NCI-H510A (cell line): Measurements from ENCODE around the gene MAGI2.

Source experiments
- DNase-seq: peaks from one replicate; lab custom pipeline; 2025; lab: John Stamatoyannopoulos, UW

MAGI2 gene

DNA sequence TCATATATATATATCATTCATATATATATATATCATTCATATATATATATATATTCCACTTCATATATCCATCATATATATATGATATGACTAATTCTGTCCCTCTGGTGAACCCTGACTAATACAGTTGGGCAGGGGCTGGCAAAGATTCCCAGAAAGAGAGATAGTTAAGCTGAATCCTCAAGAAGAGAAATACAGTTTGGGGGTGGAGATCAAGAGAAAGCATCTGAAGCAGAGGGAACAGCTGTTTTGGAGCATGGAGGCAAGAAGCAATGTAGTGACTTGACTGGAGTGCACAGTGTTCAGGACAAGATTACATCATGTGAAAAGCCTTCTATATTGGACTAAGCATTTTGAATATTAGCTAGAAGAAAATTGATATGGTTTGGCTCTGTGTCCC lies 540.7 kb downstream of the MAGI2 start:
- DNase-seq = no peak

DNA sequence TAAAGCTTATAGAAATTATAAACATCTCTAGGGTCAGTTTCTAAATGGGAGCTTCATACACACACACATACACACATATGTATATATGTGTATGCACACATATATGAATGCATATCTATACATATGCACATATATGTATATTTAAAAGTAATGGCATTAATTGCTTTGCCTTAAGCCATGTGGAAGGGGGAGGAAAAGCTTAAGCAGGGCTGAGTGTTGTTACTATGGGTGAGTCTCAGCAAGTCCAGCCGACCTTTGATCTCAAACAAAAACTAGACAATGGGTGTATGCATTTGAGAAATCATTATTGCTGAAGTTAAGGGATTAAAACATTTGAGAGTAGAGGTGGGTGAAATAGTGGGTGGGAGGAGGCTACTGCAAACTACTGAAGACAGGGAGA lies 546.7 kb downstream of the MAGI2 start:
- no peak for DNase-seq

DNA sequence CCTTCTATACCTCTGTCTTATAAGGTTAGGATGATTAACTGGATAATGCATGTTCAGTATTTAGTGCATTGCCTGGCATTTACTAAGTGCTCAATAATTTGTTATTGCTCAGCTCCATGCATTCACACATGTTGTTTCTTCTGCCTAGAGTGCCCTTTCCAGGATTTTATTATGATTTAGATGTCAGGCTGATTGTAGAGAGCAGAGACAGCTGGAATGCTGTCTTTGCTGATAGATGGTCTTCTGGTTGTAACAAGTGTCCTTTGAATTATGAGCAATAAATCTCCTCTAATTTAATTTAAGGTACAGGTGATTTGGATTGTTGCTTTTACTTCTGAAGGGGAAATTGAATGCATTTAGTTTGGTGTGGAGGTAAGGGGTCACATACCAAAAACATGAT lies 548.0 kb downstream of the MAGI2 start:
- no peak for DNase-seq

DNA sequence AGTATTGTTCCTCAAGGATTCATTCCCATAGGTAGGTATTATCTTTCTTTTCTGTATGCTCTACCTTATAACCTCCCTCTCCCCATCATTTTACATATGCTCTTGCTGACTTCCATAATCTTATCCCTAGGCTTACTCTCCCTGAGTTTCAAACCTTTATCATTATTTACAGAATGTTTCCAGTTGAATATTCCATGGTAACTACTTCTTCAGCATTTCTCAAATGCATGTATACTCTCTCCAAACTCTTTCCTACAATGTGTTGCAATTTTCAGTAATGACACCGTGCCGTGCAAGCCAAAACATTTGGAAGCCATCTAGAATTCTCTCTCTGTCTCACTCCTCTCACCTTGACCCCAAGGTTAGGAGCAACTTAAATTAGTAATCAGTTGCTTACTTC lies 548.5 kb downstream of the MAGI2 start:
- no peak for DNase-seq

DNA sequence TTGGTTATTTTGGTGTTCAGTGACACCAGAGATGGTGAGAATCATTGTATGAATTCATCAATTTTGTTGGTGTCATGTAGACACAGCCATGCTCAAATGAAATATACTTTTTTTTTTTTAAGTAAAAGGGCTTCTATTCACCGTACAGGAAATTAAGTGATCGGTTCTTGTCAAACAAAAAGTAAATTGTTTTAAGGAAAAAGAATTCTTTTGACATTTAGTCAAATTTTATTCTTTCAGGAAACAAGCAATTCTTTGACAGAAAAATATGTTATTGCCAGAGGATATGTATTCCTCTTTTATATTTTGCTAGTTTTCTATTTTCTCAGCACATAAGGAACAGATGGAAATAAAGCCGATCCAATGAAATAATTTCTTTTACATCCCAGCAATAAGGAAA lies 551.9 kb downstream of the MAGI2 start:
- no peak for DNase-seq

DNA sequence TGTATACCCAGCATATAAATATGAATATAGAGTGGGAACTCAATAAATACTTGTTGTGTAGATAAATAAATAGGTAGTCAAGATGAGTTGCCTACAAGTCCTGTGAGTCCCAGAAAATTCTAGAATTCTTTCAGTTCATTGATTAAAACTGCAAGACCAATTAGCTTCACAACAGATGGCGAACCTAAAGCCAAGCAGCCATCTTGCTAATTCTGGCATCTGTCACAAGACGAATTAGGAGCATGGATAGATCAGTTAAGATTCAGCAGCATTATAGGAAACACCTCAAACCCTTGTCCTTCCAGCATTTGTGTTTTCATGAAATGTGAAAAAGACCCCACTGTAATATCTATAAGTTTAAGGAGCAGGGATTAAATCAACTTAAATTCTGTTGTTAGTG lies 552.7 kb downstream of the MAGI2 start:
- no peak for DNase-seq

DNA sequence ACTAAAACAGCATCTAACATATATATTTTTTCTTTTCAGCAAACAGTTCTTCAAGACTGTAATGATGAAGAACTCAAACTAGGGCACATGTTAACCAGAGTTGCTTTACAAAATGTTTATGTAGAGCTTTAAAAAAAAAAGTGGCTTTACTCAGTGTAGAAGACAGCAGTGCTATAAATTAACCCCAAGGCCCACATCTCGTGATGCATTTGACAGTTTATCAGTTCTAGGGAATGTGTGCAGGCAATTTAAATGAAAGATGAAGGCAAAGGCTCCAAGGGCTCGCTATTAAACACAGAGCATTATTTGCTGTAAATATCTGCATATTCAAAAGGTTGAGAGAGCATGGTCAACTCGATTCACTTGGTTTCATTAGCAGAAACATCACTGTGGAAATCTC lies 558.1 kb downstream of the MAGI2 start:
- DNase-seq = no peak

DNA sequence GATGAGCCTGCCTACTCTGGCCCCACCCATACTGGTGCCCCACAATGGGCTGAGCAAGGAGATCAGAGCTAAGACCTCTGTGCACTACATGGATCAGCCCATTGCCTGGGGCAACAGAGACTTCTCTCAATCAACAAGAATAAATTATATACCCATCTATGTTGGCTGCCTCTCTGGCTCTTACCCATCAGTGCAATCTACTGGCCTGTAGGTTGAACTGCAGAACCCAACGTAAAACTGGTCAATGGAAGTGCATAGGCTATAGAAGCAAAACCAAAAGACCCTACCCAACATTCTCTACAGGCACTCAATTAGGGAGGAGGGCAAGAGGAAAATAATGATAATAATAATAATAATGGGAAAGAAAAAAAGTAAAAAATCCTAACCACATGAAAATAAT lies 574.3 kb downstream of the MAGI2 start:
- DNase-seq = no peak

DNA sequence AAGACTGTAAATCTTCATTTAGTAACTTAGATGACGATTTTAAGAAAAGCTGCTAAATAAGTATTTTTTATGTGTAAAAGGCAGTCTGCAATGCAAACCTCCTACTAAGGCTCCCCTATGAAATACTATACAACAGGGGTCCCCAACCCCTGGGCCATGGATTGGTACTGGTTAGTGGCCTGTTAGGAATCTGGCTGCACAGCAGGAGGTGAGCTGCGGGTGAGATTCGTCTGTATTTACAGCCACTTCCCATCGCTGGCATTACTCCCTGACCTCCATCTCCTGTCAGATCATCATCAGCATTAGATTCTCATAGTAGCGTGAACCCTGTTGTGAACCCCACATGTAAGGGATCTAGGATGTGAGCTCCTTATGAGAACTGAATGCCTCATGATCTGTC lies 580.4 kb downstream of the MAGI2 start:
- DNase-seq = no peak

DNA sequence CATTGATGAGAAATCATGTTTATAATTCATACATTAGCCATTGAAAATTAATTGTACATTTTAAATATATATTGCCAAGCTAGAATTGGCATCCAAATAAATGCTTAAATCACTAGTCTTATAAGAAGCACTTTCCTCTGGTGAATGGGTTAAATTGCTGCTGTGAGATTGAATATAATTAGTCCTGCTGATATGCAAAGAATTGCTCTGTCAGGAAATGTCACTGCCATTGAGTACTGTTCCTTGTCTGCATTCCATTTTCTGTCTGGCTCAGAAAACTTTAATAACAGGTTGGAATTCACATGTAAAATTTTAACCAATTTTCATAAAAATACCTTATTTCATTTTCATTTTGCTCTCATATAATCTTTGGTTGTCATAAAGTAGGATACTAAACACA lies 589.1 kb downstream of the MAGI2 start:
- DNase-seq = no peak

DNA sequence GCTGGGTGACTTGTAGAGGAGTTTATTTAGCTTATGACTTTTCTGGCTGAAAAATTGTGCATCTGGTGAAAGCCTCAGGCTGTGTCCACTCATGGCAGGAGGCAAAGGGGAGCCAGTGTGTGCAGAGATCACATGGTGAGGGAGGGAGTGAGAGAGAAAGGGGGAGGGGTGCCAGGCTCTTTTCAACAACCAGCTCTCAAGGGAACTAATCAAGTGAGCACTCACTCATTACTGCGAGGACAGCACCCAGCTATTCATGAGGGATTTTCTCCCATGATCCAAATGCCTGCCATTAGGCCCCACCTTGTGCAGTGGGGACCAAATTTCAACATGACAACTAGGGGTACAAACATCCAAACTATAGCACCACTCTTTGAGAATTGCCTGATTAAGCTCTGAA lies 590.2 kb downstream of the MAGI2 start:
- DNase-seq = no peak

DNA sequence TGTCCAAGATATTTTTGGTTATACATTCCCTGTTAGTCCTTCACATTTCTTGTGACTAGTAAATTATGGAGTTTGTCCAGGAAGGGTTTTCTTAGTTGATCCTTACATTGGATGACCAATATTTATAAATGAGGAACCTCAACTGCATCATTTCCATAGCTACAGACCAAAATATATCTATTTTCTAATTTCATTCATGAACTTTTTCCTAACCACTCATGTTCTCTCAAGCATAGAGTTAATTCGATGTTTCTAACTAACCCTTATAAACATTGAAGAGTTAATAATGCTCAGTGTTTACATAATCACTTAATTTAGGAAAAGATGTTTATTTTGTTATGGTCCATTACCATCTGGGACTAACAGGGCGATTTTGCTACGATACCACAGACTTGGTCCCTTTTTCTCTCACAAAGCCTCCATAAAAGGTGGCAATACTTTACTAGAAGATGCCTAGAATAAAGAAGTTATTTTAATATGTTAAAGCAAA lies 591.0 kb downstream of the MAGI2 start:
- DNase-seq = no peak

DNA sequence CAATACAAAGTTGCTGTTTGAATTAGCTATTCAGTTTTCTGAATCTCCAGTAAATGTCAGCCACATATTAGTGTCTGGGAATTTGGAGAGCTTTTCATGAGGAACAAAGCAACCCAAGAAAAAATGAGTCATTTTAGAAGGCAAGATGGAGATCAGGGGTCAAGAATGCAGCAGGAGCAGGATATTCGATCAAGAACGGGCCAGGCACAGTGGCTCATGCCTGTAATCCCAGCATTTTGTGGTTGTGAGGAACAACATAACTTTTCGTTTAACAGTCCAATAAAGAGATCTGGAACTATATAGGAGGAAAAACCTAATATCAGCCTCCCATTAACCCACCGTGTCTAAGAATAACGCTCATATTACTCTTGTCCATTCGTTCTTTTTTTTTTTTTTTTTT lies 600.5 kb downstream of the MAGI2 start:
- no peak for DNase-seq

DNA sequence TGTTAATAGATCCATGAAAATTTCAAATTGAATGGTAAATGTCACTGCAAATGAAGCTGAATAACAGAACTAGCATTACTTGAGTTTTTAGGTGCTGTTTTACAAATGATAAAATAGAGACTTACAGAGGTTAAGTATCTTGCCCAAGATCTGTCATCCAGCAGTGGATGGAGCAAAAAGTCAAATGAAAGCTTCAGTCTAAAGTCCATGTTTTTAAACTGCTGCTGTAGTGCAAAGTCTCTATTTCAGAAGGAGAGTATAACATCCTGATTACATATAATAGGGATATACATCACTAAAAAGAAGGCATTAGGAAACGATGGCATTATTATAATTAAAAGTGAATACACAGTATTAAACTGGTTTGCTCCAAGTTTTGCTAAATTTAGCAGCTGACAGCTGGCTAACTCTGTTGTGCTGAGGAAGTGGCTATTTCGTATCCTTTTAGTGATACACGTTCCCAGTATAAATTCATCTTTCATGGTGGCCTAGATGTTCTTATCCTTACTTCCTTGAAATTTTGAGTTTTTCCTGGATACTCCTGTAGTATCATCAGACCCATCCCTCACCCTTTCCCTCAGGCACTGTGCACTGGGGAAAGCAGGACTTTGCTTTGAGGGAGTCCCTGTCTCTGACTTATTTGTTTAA lies 603.2 kb downstream of the MAGI2 start:
- no peak for DNase-seq

DNA sequence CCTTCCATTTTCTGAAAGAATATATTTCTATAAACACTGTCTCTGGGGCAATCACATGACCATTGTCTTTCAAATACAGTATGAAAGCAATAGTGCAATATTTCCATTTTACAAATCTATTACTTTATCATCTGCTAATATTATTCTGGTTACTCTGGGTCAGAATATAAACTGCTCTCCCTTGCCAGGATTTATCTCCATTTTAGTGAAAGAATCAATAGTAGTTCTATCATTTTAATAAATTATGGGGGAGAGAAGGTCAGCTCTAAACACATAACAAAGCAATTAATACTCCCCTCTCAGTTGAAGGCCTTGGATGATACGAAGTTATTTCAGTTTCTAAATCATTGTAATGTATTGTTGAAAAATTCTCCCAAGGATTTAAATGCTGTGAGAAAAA lies 608.3 kb downstream of the MAGI2 start:
- DNase-seq = no peak

DNA sequence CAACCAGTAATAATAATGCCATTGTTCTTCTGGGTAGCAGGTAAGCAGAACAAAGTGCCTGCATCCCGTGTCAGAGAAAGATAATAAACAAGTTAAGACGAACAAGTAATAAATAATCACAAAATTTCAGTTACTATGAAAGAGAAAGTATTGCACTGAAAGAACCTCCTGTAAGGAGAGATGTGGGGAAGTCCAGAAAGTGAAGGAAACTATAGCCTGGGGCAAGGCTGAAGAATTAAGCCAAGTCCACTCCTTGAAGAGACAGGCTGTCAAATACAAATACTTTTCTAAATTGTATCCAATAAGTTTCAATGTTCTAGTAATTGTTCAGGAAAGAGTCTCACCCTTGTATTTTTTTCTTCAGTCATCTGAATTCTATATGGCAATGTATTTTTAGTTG lies 611.4 kb downstream of the MAGI2 start:
- no peak for DNase-seq

DNA sequence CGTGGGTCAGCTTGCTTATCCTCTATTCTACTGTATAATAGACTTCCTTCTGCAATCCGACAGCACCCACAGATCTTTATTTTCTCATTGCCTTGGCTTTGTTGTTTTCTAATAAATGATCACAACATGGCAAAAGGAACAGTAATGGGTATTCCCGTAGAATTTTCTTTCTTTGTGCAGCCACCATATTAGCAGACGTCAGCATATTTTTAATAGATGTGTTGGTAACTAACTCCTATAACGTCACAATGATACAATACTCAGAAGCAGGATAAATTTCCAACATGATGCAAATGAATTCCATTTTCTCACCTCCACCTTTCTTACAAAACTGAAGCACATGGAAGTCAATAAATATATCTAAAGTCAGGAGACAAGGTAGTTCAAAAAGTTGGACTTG lies 617.6 kb downstream of the MAGI2 start:
- no peak for DNase-seq

DNA sequence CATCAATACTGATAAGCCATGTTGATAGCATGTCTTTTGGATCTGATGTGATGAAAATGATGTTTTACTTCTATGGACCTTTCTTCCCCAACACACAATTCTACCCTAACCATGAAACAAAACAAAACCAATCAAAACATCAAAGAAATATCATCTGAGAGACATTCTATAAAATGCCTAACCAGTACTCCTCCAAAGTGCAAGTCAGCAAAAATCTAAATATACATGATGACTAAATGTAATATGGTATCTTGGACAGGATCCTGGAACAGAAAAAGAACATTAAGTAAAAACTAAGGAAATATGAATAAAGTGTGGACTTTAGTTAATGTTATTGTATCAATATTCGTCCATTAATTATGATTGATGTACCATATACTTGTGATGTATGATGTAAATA lies 625.1 kb downstream of the MAGI2 start:
- DNase-seq = no peak

DNA sequence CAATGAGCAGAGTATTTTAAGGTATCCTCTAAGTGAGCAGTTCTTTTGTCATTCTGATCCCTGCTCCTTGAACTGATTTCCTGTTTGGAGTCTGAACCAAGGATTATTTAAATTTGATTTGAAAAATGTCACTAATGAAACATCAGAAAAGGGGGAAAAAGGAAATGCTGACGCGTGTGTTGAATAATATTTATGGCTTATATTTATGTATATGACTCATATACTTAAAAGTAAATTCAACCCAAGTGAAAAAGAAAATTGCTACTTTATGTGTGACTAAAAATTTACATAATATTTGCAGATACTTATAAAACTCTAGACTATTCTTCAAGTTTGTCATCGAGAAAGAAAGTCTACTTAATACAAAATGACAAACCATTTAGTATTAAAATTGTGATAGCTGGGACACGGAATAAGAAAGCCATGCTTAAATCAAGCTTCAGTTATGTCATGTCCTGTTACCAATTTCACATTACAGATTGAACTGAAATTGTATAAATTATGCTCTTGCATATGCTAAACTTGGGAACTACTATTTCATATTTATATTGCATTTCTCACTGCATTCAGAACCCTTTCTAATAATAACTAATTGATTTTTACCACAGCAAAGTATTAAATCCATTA lies 649.9 kb downstream of the MAGI2 start:
- DNase-seq = no peak

DNA sequence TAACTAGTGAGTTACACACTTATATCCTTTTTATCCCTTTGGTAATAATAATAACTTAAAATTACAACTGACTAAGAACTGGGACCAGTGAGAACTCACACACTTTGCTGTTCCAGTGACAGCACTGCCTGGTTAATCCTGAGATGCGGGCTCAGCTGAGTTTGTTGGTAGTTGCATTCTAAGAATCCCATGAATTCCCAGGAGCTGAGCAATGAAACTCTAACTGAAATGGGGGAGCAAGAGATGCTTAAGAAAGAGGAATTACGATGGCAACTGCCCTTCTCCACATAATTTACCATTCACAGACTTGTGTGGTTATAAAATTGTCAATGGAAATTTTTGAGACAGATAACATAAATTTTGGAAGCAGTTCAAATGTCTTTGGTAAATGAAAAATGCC lies 659.4 kb downstream of the MAGI2 start:
- DNase-seq = no peak

DNA sequence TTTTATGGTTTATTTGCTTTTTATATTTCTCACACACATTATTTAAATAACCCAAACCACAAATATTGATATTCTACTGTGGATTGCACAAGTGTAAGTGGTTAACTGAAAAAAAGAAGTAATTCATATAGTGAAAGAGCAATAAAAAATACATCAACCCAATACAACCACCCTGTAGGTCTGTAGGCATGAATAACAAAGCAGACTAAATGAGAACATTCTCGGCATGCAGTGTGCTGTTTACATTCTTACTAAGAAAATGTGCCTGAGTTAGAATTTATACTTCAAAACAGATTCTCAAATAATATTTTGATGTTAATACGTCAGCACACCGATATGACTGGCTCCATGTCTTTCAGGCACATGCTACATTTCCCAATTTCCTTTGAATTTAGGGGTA lies 660.8 kb downstream of the MAGI2 start:
- no peak for DNase-seq

DNA sequence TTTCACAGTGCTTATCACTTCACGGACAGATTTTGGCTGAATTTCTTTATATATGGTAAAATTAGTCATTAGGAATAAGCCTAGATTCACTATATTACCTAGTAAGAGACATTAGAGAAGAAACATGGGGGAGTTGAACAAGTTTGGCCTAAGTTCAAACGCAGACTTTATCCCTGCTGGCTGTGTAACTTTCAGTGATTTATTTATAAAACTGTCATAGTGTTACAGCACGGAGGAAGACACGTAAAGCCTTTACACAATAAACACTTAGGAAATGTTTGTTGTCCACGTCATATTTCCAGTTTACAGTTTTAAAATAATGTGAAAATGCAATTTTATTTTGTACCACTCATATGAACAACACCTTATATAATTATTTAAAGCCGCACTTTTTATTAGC lies 661.5 kb downstream of the MAGI2 start:
- DNase-seq = no peak

DNA sequence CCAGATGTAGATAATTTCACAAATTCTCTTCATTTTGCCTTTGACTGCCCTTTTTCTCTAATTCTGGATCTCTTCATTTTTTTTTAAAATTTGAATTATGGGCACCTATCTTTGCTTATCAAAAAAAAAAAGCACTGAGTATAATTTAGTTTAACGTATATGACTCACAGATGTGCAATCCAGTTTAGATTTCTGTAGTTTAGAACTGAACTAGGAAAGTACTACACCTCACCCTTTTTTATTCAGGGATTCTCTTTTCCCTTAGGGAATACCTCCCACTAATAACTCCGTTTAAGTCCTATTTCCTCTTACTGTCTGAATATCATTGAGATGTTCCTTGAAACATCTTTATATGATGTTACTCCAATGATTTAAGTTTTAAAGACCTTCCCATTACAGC lies 665.0 kb downstream of the MAGI2 start:
- DNase-seq = no peak

DNA sequence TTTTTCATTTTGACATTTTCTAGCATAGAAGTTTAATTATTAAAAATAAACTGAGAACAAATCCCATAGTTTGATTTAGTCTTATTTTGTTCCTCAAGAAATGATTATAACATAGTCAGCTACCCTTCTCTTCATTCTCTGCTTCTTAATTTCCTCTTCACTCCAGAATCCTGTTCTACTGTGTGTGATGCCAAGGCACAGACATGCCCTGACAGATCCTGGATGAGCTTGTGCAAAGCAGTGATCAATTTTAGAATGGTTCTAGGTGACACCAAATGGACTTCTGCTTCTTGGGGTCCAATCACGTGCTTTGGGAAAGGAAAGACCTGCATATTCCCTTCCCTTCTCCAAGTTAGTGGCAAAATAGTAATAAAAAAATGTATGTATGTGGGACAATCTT lies 665.6 kb downstream of the MAGI2 start:
- DNase-seq = no peak
